Measurements from ENCODE around the gene PELO.

Gene PELO

DNA sequence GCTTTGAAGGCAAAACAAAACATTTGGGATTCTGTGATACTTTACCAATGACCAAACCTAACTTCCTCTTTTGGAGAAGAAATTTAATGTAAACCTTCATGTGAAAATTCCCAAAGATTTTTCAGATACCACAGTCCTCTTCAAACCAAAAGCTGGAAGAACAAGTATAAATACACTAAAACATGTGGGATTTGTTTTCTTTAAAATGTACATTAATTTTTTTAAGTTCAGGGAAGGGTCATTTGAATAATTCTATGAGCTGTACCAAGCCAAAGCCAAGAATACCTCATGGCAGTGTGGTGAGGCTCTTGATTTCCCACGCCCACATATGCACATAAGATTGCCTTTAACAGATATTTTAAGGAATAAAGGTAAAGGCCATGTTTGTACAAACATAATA is 28.4 kb upstream of the PELO start:
- no peak overlapping the region for H3K27ac ChIP-seq (ENCODE audit: low read depth, low read length)
- no peaks in the 10 kb centered on the region for H3K79me2 ChIP-seq (ENCODE audit: control insufficient read depth, low read length)
- H3K36me3 ChIP-seq (ENCODE audit: control insufficient read depth, low read length), result no peaks in the 10 kb centered on the region
- H4K20me1 ChIP-seq (ENCODE audit: control insufficient read depth, insufficient read depth, low read depth, low read length), result no peaks in the 10 kb centered on the region
- H3K9me3 ChIP-seq (ENCODE audit: control insufficient read depth, insufficient read depth, low read length), result no peaks in the 10 kb centered on the region
- H3K27me3 ChIP-seq (ENCODE audit: control insufficient read depth, low read length), result no peaks in the 10 kb centered on the region
- no peaks in the 10 kb centered on the region for H3F3A ChIP-seq (ENCODE audit: control insufficient read depth, insufficient read depth)
- no peaks in the 10 kb centered on the region for H3K4me1 ChIP-seq (ENCODE audit: control insufficient read depth, low read length)
- no peak overlapping the region for H3K4me3 ChIP-seq (ENCODE audit: low read length)
- no peaks in the 10 kb centered on the region for H3K9me2 ChIP-seq (replicated peaks; ENCODE audit: control insufficient read depth, low read length)
- H3K4me2 ChIP-seq (ENCODE audit: low read length), result no peak overlapping the region
- TF ChIP-seq, protein P1, sequence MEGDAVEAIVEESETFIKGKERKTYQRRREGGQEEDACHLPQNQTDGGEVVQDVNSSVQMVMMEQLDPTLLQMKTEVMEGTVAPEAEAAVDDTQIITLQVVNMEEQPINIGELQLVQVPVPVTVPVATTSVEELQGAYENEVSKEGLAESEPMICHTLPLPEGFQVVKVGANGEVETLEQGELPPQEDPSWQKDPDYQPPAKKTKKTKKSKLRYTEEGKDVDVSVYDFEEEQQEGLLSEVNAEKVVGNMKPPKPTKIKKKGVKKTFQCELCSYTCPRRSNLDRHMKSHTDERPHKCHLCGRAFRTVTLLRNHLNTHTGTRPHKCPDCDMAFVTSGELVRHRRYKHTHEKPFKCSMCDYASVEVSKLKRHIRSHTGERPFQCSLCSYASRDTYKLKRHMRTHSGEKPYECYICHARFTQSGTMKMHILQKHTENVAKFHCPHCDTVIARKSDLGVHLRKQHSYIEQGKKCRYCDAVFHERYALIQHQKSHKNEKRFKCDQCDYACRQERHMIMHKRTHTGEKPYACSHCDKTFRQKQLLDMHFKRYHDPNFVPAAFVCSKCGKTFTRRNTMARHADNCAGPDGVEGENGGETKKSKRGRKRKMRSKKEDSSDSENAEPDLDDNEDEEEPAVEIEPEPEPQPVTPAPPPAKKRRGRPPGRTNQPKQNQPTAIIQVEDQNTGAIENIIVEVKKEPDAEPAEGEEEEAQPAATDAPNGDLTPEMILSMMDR (IDR thresholded peaks at IDR 0.05; ENCODE audit: low read depth, low read length, poor library complexity, severe bottlenecking), result no peak
- no peak for TF ChIP-seq EZH2phosphoT487 (IDR thresholded peaks at IDR 0.05; ENCODE audit: borderline replicate concordance, low read length)

DNA sequence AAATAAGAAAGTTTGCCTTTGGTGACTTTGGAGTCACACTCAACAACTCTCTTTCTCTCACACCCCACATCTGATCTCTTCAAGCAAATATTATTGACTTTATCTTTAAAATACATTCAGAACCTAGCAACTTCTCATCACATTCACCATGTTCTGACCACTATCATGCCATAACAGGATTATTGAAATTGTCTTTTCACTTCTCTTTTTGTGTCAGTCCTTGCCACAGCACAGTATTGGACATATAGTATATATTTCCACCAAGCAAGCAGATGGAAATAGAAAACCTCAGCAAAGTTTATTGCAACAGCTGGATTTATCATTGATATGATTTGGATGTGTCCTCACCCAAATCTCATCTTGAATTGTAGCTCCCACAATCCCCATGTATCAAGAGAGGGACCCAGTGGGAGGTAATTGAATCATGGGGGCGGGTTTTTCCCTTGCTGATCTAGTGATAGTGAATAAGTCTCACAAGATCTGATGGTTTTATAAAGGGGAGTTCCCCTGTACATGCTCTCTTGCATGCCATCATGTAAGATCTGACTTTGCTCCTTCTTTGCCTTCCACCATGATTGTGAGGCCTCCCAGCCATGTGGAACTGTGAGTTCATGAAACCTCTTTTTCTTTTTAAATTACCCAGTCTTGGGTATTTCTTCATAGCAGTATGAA is 26.9 kb upstream of the PELO start:
- no peaks in the 10 kb centered on the region for H4K20me1 ChIP-seq (ENCODE audit: control insufficient read depth, insufficient read depth, low read depth, low read length)
- H3K9me2 ChIP-seq (replicated peaks; ENCODE audit: control insufficient read depth, low read length), result no peaks in the 10 kb centered on the region
- no peaks in the 10 kb centered on the region for H3K36me3 ChIP-seq (ENCODE audit: control insufficient read depth, low read length)
- H3K27ac ChIP-seq (ENCODE audit: low read depth, low read length), result no peak overlapping the region
- no peak overlapping the region for H3K4me3 ChIP-seq (ENCODE audit: low read length)
- H3K4me1 ChIP-seq (ENCODE audit: control insufficient read depth, low read length), result no peaks in the 10 kb centered on the region
- TF ChIP-seq EZH2phosphoT487 (IDR thresholded peaks at IDR 0.05; ENCODE audit: borderline replicate concordance, low read length), result no peak
- TF ChIP-seq, protein P1 (IDR thresholded peaks at IDR 0.05; ENCODE audit: low read depth, low read length, poor library complexity, severe bottlenecking), result no peak
- H3K9me3 ChIP-seq (ENCODE audit: control insufficient read depth, insufficient read depth, low read length), result no peaks in the 10 kb centered on the region
- no peaks in the 10 kb centered on the region for H3K27me3 ChIP-seq (ENCODE audit: control insufficient read depth, low read length)
- H3F3A ChIP-seq (ENCODE audit: control insufficient read depth, insufficient read depth), result no peaks in the 10 kb centered on the region
- H3K79me2 ChIP-seq (ENCODE audit: control insufficient read depth, low read length), result no peaks in the 10 kb centered on the region
- no peak overlapping the region for H3K4me2 ChIP-seq (ENCODE audit: low read length)

DNA sequence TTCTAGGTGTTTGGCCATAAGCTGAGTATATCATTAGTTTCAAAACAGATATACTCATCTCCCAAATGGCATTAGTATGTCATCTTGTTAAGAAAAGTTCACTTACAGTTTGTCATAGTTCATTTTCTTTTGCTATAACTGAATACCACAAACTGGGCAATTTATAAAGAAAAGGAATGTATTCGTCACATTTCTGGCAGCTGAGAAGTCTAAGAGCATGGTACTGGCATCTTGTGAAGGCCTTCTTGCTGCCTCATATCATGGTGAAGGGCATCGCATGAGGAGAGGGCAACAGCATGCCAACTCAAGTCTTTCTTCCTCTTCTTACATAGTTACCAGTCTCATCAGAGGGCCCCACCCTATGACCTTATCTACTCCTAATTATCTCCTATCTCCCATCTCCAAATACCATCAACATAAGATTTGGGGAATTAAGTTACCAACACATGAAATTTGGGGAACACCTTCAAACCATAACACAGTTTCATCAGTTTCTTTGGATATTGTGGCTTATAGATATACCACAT is 20.4 kb upstream of the PELO start:
- Histone ChIP-seq H3F3A (ENCODE audit: control insufficient read depth, insufficient read depth) (no peaks in the 10 kb centered on the region), H3K4me2 (ENCODE audit: low read length) (no peak overlapping the region), H3K36me3 (ENCODE audit: control insufficient read depth, low read length) (no peaks in the 10 kb centered on the region), H3K27me3 (ENCODE audit: control insufficient read depth, low read length) (no peaks in the 10 kb centered on the region), H4K20me1 (ENCODE audit: control insufficient read depth, insufficient read depth, low read depth, low read length) (no peaks in the 10 kb centered on the region), H3K9me2 (replicated peaks; ENCODE audit: control insufficient read depth, low read length) (no peaks in the 10 kb centered on the region), H3K4me1 (ENCODE audit: control insufficient read depth, low read length) (no peaks in the 10 kb centered on the region), H3K79me2 (ENCODE audit: control insufficient read depth, low read length) (no peaks in the 10 kb centered on the region), H3K27ac (ENCODE audit: low read depth, low read length) (no peak overlapping the region), H3K4me3 (ENCODE audit: low read length) (no peak overlapping the region), H3K9me3 (ENCODE audit: control insufficient read depth, insufficient read depth, low read length) (no peaks in the 10 kb centered on the region)
- TF ChIP-seq, protein P1 (IDR thresholded peaks at IDR 0.05; ENCODE audit: low read depth, low read length, poor library complexity, severe bottlenecking), result no peak
- no peak for TF ChIP-seq EZH2phosphoT487 (IDR thresholded peaks at IDR 0.05; ENCODE audit: borderline replicate concordance, low read length)

Data from DOHH2 (cell line).